Upper lobe of right lung (tissue), 1 donor: ENCODE results near the gene COL15A1. TPM values are rescaled to one million over a fixed set of nuclear protein-coding genes. Genes with fewer than 3 reads are reported as not detected.

ENCODE experiments used
- ATAC-seq: fragments of 200-7000 bp; cut with Tn5 transposase; one replicate; pipeline ENCODE4 v1.9.1; 2020; ENCODE audit warnings: mild to moderate bottlenecking, moderate library complexity
- DNase-seq: peaks from one replicate; pipeline ENCODE4 v3.0.0-alpha.2; 2020
- H3K27ac ChIP-seq: fragments of 200-600 bp; one replicate; pipeline ENCODE4 v1.8.0; 2022
- H3K27me3 ChIP-seq: fragments of 200-600 bp; one replicate; pipeline ENCODE4 v1.8.0; 2022; ENCODE audit warnings: mild to moderate bottlenecking
- H3K36me3 ChIP-seq: fragments of 200-600 bp; one replicate; pipeline ENCODE4 v1.8.0; 2022
- H3K4me1 ChIP-seq: fragments of 200-600 bp; one replicate; pipeline ENCODE4 v1.8.0; 2022
- H3K4me3 ChIP-seq: fragments of 200-600 bp; one replicate; pipeline ENCODE4 v1.8.0; 2022; ENCODE audit warnings: mild to moderate bottlenecking
- H3K9me3 ChIP-seq: fragments of 200-600 bp; one replicate; pipeline ENCODE4 v1.8.0; 2022
- intact Hi-C: fragments of 100-400 bp; cut with DNase I; formaldehyde crosslinking; loops from one replicate; pipeline ENCODE4 v1.11.0; 2022
- total RNA-seq: library from RNA; stranded (reverse); fragmentation: NEBNext Ultra II Directional; extraction: Animal tissue kit (Norgen Biotek cat#: 25700); gene quantifications from one replicate; pipeline ENCODE4 v1.2.1, GENCODE V29; 2021
- TF ChIP-seq, protein P1 (sequence below): fragments of 200-600 bp; IDR thresholded peaks from one replicate; pipeline ENCODE4 v1.8.0; 2022; ENCODE audit warnings: antibody characterized with exemption
- donor health status: DM: no; HTN: yes; CAD: no; lungs with severe emphysema.

The COL15A1 gene
- total RNA-seq, 1 donor from 2014 or later = 8.0 TPM

DNA sequence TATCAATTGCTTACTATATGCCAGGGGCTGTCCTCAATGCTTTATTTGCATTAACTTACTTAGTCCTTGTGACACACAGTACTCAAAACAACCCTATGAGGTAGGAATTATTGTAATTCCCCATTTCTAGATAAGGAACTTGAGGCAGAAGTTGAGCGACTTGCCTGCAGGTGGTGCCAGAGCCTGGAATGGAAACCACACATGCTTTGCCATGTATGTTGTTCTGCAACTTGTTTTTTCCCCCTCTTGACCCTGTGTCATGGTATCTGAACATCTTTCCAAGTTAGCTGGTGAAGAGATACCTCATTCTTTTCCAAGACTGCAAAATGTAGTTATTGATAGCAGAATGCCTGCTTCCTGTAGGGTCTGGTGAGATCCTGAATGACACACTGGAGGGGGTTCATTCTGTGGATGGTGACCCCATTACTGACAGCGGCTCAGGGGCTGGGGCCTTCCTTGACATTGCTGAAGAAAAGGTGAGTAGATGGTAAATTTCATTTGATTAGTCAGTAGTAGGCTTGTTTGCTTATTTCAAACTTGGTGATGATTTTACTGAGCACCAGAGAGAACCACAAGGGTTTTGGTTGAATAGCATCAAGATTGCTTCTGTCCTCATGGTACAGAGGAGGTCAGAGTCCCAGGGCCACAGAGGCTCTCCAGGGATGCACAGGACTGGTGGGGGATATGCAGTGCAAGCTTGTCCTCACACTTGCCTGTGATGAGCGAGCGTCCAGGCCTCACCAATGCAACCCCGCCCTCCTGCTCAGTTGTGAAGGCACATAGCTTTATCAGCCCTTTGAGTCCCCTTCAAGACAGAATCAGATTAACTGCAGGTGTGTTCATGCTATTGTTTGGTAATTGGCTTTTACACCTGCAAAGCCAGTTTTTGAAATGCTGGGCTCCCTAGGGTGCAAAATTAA, 57.0 kb downstream of the COL15A1 start:
- H3K4me3 ChIP-seq = no peak overlapping the region
- intact Hi-C loops = loop anchor here (10.0 kb wide), 1 partner anchor 144 kb away; no protein-coding TSS in a partner anchor
- H3K27me3 ChIP-seq = no peaks in the 10 kb centered on the region
- peaks cover 11% of the 10 kb centered on the region for H3K4me1 ChIP-seq
- H3K36me3 ChIP-seq = no peaks in the 10 kb centered on the region
- H3K9me3 ChIP-seq = no peaks in the 10 kb centered on the region
- ATAC-seq = peak; percentile 74
- TF ChIP-seq, protein P1, sequence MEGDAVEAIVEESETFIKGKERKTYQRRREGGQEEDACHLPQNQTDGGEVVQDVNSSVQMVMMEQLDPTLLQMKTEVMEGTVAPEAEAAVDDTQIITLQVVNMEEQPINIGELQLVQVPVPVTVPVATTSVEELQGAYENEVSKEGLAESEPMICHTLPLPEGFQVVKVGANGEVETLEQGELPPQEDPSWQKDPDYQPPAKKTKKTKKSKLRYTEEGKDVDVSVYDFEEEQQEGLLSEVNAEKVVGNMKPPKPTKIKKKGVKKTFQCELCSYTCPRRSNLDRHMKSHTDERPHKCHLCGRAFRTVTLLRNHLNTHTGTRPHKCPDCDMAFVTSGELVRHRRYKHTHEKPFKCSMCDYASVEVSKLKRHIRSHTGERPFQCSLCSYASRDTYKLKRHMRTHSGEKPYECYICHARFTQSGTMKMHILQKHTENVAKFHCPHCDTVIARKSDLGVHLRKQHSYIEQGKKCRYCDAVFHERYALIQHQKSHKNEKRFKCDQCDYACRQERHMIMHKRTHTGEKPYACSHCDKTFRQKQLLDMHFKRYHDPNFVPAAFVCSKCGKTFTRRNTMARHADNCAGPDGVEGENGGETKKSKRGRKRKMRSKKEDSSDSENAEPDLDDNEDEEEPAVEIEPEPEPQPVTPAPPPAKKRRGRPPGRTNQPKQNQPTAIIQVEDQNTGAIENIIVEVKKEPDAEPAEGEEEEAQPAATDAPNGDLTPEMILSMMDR = peak; percentile 72
- no peak for DNase-seq
- no peak overlapping the region for H3K27ac ChIP-seq

DNA sequence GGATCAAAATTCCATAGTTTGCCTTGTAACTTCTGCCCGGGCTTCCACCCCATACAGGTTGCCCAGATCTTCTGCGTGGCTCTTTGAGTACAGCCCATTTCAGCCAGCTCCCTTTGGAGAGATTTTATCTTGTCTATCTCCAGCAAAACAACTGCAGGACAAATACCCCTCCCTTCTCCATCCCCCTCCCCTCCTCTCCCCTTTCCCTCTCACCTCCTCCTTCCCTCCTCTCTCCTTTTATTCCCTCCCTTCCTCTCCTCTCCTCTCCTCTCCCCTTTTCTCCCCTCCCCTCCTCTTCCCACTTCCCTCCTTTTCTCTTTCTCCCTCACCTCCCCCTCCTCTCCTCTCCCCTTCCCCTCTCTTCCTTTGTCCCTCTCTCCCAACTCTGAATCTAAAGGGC, 58.2 kb downstream of the COL15A1 start:
- no peak overlapping the region for H3K27ac ChIP-seq
- no peaks in the 10 kb centered on the region for H3K36me3 ChIP-seq
- intact Hi-C loops = loop anchor here (10.0 kb wide), 1 partner anchor 143 kb away; no protein-coding TSS in a partner anchor
- ATAC-seq = no peak
- no peaks in the 10 kb centered on the region for H3K9me3 ChIP-seq
- peaks cover 11% of the 10 kb centered on the region for H3K4me1 ChIP-seq
- no peaks in the 10 kb centered on the region for H3K27me3 ChIP-seq
- DNase-seq = no peak
- TF ChIP-seq, protein P1 = no peak
- H3K4me3 ChIP-seq = no peak overlapping the region

DNA sequence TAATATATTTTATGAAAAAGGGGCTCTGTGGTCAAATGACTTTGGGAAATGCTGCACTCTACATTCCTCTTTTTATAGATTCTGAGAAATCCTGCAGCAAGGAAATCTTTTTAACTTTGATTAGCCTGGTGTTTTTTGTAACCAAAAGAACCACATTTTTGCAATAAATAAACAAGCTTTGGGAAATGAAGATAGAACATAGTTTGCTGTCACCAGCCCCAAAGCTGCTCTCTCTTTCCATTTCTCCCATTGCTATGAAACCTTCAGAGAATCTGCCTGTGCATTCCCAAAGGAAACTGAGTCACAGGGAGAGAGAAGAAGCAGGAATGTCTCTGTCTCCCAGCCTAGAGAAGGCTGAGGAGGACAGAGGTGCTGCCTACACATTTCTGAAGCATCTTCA, 59.0 kb downstream of the COL15A1 start:
- no peak for DNase-seq
- Histone ChIP-seq H3K4me3 (no peak overlapping the region), H3K4me1 (peaks cover 11% of the 10 kb centered on the region), H3K27me3 (no peaks in the 10 kb centered on the region), H3K27ac (no peak overlapping the region), H3K9me3 (no peaks in the 10 kb centered on the region), H3K36me3 (no peaks in the 10 kb centered on the region)
- TF ChIP-seq, protein P1 = no peak
- intact Hi-C loops = loop anchor here (10.0 kb wide), 1 partner anchor 142 kb away; no protein-coding TSS in a partner anchor
- no peak for ATAC-seq

DNA sequence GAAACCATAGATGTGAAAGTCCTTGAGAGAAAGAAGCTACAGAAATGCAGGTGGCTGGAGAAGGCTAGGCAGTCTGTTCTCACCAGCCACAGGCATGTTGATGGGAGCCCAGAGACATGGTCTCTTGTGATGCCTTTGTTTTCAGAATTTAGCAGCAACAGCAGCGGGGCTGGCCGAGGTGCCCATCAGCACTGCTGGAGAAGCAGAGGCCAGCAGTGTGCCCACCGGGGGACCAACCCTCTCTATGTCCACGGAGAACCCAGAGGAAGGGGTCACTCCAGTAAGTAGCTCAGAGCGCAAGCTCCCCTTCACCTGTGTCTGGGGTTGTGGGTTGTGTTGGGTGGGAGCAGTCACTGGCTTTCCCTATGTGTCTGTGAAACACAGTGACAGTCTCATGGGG, 59.6 kb downstream of the COL15A1 start:
- intact Hi-C loops = loop anchor here (10.0 kb wide), 1 partner anchor 141 kb away; no protein-coding TSS in a partner anchor
- no peaks in the 10 kb centered on the region for H3K36me3 ChIP-seq
- H3K27me3 ChIP-seq = no peaks in the 10 kb centered on the region
- H3K9me3 ChIP-seq = no peaks in the 10 kb centered on the region
- TF ChIP-seq, protein P1 = no peak
- DNase-seq (no peak), ATAC-seq (no peak)
- no peak overlapping the region for H3K4me3 ChIP-seq
- H3K27ac ChIP-seq = no peak overlapping the region
- H3K4me1 ChIP-seq = peaks cover 9% of the 10 kb centered on the region

DNA sequence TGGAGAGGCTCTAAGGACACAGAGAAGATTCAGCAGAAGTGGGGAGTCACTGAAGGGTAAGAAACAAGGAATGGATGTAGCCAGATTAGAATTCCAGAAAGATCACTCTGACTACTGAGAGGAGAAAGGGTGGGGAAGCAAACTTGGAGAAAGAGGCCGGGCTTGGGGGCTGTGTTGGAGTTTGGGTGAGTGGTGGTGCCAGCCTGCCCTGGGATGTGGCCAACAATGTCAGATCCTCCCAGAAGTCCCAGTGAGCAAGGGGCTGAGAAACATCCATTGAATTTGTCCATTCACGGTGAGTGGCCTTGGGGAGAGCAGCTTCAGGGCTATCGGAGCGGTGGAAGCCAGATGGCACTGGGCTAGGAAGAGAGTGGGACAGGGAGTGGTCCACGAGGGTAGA, 60.4 kb downstream of the COL15A1 start:
- Histone ChIP-seq H3K27ac (no peak overlapping the region), H3K4me1 (peaks cover 2% of the 10 kb centered on the region), H3K4me3 (no peak overlapping the region), H3K9me3 (no peaks in the 10 kb centered on the region), H3K36me3 (no peaks in the 10 kb centered on the region), H3K27me3 (no peaks in the 10 kb centered on the region)
- intact Hi-C loops = loop anchor here (10.0 kb wide), 1 partner anchor 141 kb away; no protein-coding TSS in a partner anchor
- ATAC-seq (no peak), DNase-seq (no peak)
- TF ChIP-seq, protein P1 = no peak
